ENCODE data around the gene KRTAP10-7. TPM values are rescaled to one million over a fixed set of nuclear protein-coding genes. Genes with fewer than 3 reads are reported as not detected.
"Not testable (repeated sequence)": the region's sequence is repeated elsewhere in the genome, so short reads cannot be mapped to it uniquely, and the experiment has no call there.

The KRTAP10-7 gene
- total RNA-seq, 1 donor from 2014 or later: not detected

- Mint-ChIP-seq H3K9me3 (peaks cover 7% of the 10 kb centered on the region), H3K36me3 (ENCODE audit: low read depth) (peaks cover 3% of the 10 kb centered on the region), H3K27me3 (ENCODE audit: low read depth) (peaks cover 6% of the 10 kb centered on the region), H3K4me3 (no peak overlapping the region), H3K4me1 (no peaks in the 10 kb centered on the region), H3K27ac (ENCODE audit: unreplicated experiment) (no peak overlapping the region)
- DNase-seq (ENCODE audit: low read depth, low spot score): no peak
- no peak for TF ChIP-seq CTCF (conservative IDR thresholded peaks at IDR 0.05)
Observed at GRCh38 chr21:44569861-44570517, 30.4 kb upstream of the KRTAP10-7 start.

- peaks cover 3% of the 10 kb centered on the region for H3K36me3 Mint-ChIP-seq (ENCODE audit: low read depth)
- H3K4me1 Mint-ChIP-seq: no peaks in the 10 kb centered on the region
- peaks cover 6% of the 10 kb centered on the region for H3K27me3 Mint-ChIP-seq (ENCODE audit: low read depth)
- no peak overlapping the region for H3K27ac Mint-ChIP-seq (ENCODE audit: unreplicated experiment)
- H3K4me3 Mint-ChIP-seq: no peak overlapping the region
- no peak for DNase-seq (ENCODE audit: low read depth, low spot score)
- TF ChIP-seq CTCF (conservative IDR thresholded peaks at IDR 0.05): no peak
- peaks cover 7% of the 10 kb centered on the region for H3K9me3 Mint-ChIP-seq
Observed at GRCh38 chr21:44571296-44571695, 29.1 kb upstream of the KRTAP10-7 start.

- Mint-ChIP-seq H3K27me3 (ENCODE audit: low read depth) (peaks cover 5% of the 10 kb centered on the region), H3K27ac (ENCODE audit: unreplicated experiment) (no peak overlapping the region), H3K4me1 (no peaks in the 10 kb centered on the region), H3K9me3 (peaks cover 9% of the 10 kb centered on the region), H3K36me3 (ENCODE audit: low read depth) (peaks cover 7% of the 10 kb centered on the region), H3K4me3 (no peak overlapping the region)
- TF ChIP-seq CTCF (conservative IDR thresholded peaks at IDR 0.05): no peak
- no peak for DNase-seq (ENCODE audit: low read depth, low spot score)
Observed at GRCh38 chr21:44571844-44572782, 28.3 kb upstream of the KRTAP10-7 start.

GRCh38 chr21:44572959-44573583 is 27.3 kb upstream of the KRTAP10-7 start:
- Mint-ChIP-seq H3K4me3 (no peak overlapping the region), H3K9me3 (peaks cover 11% of the 10 kb centered on the region), H3K27ac (ENCODE audit: unreplicated experiment) (peak overlapping the region; percentile 43), H3K27me3 (ENCODE audit: low read depth) (peaks cover 2% of the 10 kb centered on the region), H3K36me3 (ENCODE audit: low read depth) (peaks cover 8% of the 10 kb centered on the region), H3K4me1 (no peaks in the 10 kb centered on the region)
- TF ChIP-seq CTCF (conservative IDR thresholded peaks at IDR 0.05): no peak
- no peak for DNase-seq (ENCODE audit: low read depth, low spot score)

GRCh38 chr21:44573630-44574456 is 26.6 kb upstream of the KRTAP10-7 start, which contains the start of gene KRTAP10-4:
Gene KRTAP10-4 (plus strand): TSS chr21:44573729. CDS start chr21:44573759, 30 bp downstream.
- H3K27me3 Mint-ChIP-seq (ENCODE audit: low read depth); H3K4me1 Mint-ChIP-seq; H3K4me3 Mint-ChIP-seq; DNase-seq (ENCODE audit: low read depth, low spot score): not testable (repeated sequence)
- Mint-ChIP-seq H3K27ac (ENCODE audit: unreplicated experiment) (peak within 1 kb of the TSS; percentile 43), H3K9me3 (peaks cover 13% of the 10 kb centered on the region), H3K36me3 (ENCODE audit: low read depth) (peaks cover 11% of the 10 kb centered on the region)
